Spleen (tissue), 11 donors: ENCODE data around the gene RNF138. TPM values are rescaled to one million over a fixed set of nuclear protein-coding genes. Genes with fewer than 3 reads are reported as not detected.

ENCODE experiments used
- DNase-seq: peaks from one replicate; pipeline ENCODE4 v3.0.0-alpha.2; 2020
- H3K27ac ChIP-seq, 8 donors: fragments of 200-600 bp; sonication (generic) in 7 of 8; 1 replicate in 4 of 8; 2 replicates in 4 of 8; pipeline versions ENCODE4 v1.5.0 to v1.8.0; 2016 to 2021; ENCODE audit warnings: inconsistent platforms in 4 of 8, mild to moderate bottlenecking in 4 of 8, moderate library complexity in 1 of 8
- H3K27me3 ChIP-seq, 7 donors: fragments of 200-600 bp; sonication (generic) in 6 of 7; replicated peaks in 1 of 7; 1 replicate in 4 of 7; 2 replicates in 3 of 7; pipeline versions ENCODE4 v1.5.0 to v1.8.0; 2016 to 2021; ENCODE audit warnings: inconsistent platforms in 3 of 7, mild to moderate bottlenecking in 1 of 7
- H3K36me3 ChIP-seq, 6 donors: fragments of 200-600 bp; sonication (generic) in 5 of 6; 1 replicate in 4 of 6; 2 replicates in 2 of 6; pipeline versions ENCODE4 v1.5.0 to v1.8.0; 2016 to 2021; ENCODE audit warnings: inconsistent platforms in 2 of 6
- H3K4me1 ChIP-seq, 6 donors: fragments of 200-600 bp; sonication (generic) in 5 of 6; 1 replicate in 3 of 6; 2 replicates in 3 of 6; pipeline versions ENCODE4 v1.5.0 to v1.8.0; 2016 to 2021; ENCODE audit warnings: inconsistent platforms in 3 of 6
- H3K4me3 ChIP-seq, 8 donors: fragments of 200-600 bp; sonication (generic) in 7 of 8; 1 replicate in 4 of 8; 2 replicates in 4 of 8; pipeline versions ENCODE4 v1.5.0 to v1.8.0; 2016 to 2021; ENCODE audit warnings: inconsistent platforms in 4 of 8, mild to moderate bottlenecking in 4 of 8, moderate library complexity in 2 of 8
- H3K9me3 ChIP-seq, 8 donors: fragments of 200-600 bp; sonication (generic) in 7 of 8; 1 replicate in 4 of 8; 2 replicates in 4 of 8; pipeline versions ENCODE4 v1.5.0 to v1.8.0; 2016 to 2021; ENCODE audit warnings: inconsistent platforms in 4 of 8
- POLR2A ChIP-seq, 3 donors: fragments of 450-650 bp; IDR thresholded peaks; one replicate each; pipeline ENCODE4 v1.5.1; 2017; ENCODE audit warnings: antibody characterized with exemption in 3 of 3, mild to moderate bottlenecking in 1 of 3
- POLR2AphosphoS5 ChIP-seq, 3 donors: sonication (generic); formaldehyde crosslinking; IDR thresholded peaks; one replicate each; pipeline ENCODE4 v1.5.1; 2017; ENCODE audit warnings: antibody characterized with exemption in 3 of 3
- WGBS, 5 donors: extraction: QIAGEN DNeasy Blood & Tissue Kit in 3 of 5; methylation state at CpG; one replicate each; pipeline versions ENCODE4 v1.1.5 to v1.1.7; 2013 to 2018; 5-methylcytosine and 5-hydroxymethylcytosine counted together
- intact Hi-C: fragments of 100-400 bp; cut with DNase I; formaldehyde crosslinking; loops from one replicate; pipeline ENCODE4 v1.15.0; 2023; ENCODE audit warnings: low total_unique reads
- polyA plus RNA-seq, 3 donors: library from polyadenylated mRNA; stranded (reverse); fragments of 200-250 nt; gene quantifications; one replicate each; pipeline ENCODE4 v1.2.1, GENCODE V29; 2013
- total RNA-seq, 7 donors: library from RNA; depleted of rRNA in 3 of 7; stranded (reverse); fragments of >200 nt in 3 of 7; fragmentation: NEBNext Ultra II Directional in 4 of 7; extraction: Animal tissue kit (Norgen Biotek cat#: 25700) in 4 of 7; gene quantifications; one replicate each; pipeline versions ENCODE4 v1.1.0 to v1.2.1, GENCODE V29; 2016 to 2021
- TF ChIP-seq, protein P1 (sequence below), 11 experiments: fragments of 200-600 bp in 7 of 11; fragments of 450-650 bp in 4 of 11; sonication (generic) in 4 of 11; IDR thresholded peaks in 8 of 11; conservative IDR thresholded peaks in 3 of 11; 1 replicate in 7 of 11; 2 replicates in 4 of 11; pipeline versions ENCODE4 v1.4.0 to v1.8.0; 2016 to 2021; ENCODE audit warnings: antibody characterized with exemption in 11 of 11, inconsistent platforms in 4 of 11, mild to moderate bottlenecking in 1 of 11
- donor health status: healthy with polysubstance abuse.
- donor health status: DM: no; HTN: no; CAD: no; lungs with moderate emphysema.
- donor health status: DM: no; HTN: no; CAD: no.
- donor health status: Bipolar disorder and iron deficiency.
- donor health status: healthy.
- donor health status: DM: no; HTN: no; CAD: no.
- donor health status: DM: yes; HTN: yes; CAD: no.

Gene RNF138
- total and polyA plus RNA-seq, 10 donors: 15.9 to 57.1 (median 37.2) TPM

DNA sequence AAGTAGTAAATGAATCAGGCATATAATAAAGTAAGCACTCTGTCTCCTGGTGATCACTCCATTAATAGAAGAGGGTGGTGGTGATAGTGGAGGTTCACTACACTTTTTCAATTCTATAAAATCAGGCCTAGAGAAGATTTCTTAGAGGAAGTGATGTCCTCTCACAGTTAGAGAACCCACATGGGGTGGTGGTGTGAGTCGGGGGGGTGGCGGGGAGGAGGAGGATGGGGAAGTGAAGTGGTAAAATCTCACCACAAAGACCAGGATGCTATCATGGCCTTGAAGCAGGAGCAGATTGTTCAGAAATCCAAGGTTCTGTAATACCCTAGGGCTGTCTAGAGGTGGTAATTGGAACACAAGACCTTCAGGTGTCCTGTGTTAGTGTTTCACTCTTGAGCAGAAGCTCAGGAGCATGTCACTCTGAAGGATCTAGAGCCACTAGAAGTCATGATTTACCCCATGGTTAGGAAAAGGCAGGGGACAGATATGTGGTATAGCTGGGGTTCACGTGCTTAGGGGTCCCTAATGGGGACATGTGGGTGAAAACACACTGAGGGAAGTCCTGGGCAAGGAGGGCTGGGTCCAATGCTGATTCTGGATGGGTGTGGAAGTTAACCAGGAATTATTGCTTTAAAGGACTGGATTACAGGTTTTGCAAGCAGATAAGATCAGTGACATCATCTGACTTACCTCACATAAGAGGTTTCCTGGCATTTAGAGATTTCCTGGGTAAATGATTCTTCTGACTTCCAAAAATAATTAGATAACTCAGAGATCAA, 42.1 kb upstream of the RNF138 start:
- Histone ChIP-seq H3K27ac (peak overlapping the region; percentile 42 to 82 (median 74)), H3K36me3 (peaks cover 0 to 26% (median 2%) of the 10 kb centered on the region in 6 donors), H3K9me3 (no peaks in the 10 kb centered on the region), H3K4me3 (peak overlapping the region in 1 of 8 donors; percentile 2), H3K27me3 (no peaks in the 10 kb centered on the region), H3K4me1 (peaks cover 19 to 65% (median 27%) of the 10 kb centered on the region in 6 donors)
- 26 to 41% (median 36%) methylated on average over 3 of the region's 3 CpGs for WGBS, 5 donors
- intact Hi-C loops: no loop called here
- no peak for TF ChIP-seq POLR2A (IDR thresholded peaks at IDR 0.05)
- TF ChIP-seq, protein P1, sequence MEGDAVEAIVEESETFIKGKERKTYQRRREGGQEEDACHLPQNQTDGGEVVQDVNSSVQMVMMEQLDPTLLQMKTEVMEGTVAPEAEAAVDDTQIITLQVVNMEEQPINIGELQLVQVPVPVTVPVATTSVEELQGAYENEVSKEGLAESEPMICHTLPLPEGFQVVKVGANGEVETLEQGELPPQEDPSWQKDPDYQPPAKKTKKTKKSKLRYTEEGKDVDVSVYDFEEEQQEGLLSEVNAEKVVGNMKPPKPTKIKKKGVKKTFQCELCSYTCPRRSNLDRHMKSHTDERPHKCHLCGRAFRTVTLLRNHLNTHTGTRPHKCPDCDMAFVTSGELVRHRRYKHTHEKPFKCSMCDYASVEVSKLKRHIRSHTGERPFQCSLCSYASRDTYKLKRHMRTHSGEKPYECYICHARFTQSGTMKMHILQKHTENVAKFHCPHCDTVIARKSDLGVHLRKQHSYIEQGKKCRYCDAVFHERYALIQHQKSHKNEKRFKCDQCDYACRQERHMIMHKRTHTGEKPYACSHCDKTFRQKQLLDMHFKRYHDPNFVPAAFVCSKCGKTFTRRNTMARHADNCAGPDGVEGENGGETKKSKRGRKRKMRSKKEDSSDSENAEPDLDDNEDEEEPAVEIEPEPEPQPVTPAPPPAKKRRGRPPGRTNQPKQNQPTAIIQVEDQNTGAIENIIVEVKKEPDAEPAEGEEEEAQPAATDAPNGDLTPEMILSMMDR (IDR thresholded peaks at IDR 0.05 in 8 of 11, conservative IDR thresholded peaks at IDR 0.05 in 3 of 11): no peak
- TF ChIP-seq POLR2AphosphoS5 (IDR thresholded peaks at IDR 0.05): no peak
- peak; percentile 89 for DNase-seq

DNA sequence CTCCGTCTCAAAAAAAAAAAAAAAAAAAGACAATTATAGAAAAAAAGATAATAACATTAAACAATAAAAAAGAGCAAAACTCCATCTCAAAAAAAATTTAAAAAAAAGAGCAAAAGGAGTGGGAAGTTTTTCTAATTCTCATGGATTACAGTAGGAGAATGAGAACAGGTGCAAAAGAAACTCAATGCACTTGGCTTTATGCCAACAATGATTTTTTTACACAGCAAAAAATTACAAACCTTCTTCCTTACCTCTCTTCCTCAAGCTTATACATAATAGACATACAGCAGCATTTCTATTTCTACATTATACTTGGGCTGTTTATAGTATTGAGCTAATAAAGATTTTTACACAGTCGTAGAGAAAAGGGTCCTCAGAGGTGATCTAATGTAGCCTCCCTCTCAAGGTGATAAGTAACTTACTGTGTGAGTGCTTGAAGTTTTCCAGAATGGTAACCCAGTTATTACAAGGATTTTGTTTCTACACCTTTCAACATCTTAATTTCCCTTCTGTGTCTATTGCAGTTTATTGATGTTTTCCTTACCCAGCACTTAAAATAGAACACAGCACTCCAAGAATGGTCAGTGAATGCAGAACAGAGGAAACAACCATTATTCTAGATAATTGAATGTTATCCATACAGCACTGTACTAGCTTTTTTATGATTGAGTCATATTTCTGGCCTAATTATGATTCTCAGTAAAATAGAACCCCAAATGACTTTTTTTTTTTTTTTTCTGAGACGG, 34.9 kb upstream of the RNF138 start:
- H3K9me3 ChIP-seq: no peaks in the 10 kb centered on the region
- no peak for TF ChIP-seq POLR2AphosphoS5 (IDR thresholded peaks at IDR 0.05)
- TF ChIP-seq POLR2A (IDR thresholded peaks at IDR 0.05): no peak
- TF ChIP-seq, protein P1 (IDR thresholded peaks at IDR 0.05 in 8 of 11, conservative IDR thresholded peaks at IDR 0.05 in 3 of 11): no peak
- 80 to 94% (median 89%) methylated on average over 3 of the region's 3 CpGs for WGBS, 5 donors
- H3K36me3 ChIP-seq: peaks cover 0 to 23% (median 0%) of the 10 kb centered on the region in 6 donors
- H3K4me1 ChIP-seq: peaks cover 0 to 1% (median 0%) of the 10 kb centered on the region in 6 donors
- no peaks in the 10 kb centered on the region for H3K27me3 ChIP-seq
- DNase-seq: no peak
- no peak overlapping the region for H3K27ac ChIP-seq
- intact Hi-C loops: no loop called here
- no peak overlapping the region for H3K4me3 ChIP-seq

DNA sequence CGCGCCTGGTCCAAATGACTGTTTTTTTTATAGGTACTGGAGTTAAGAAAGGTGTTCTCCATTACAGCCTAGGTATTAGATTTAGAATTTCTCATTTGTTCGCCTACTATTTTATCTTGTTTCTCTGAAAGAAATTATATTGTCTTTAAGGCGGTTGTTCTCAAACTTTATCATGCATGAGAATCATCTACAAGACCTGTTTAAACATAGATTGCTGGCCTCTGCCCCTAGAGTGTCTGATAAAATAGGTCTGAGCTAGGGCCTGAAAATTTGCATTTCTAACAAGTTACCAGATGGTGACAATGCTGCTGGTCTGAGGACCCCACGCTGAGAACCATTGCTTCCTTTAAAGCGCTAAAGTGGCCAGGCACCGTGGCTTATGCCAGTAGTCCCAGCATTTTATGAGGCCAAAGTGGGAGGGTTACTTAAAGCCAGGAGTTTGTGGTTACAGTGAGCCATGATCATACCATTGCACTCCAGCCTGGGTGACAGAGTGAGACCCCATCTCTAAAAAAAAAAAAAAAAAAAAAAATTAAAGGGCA, 34.0 kb upstream of the RNF138 start:
- DNase-seq: no peak
- Histone ChIP-seq H3K4me3 (no peak overlapping the region), H3K4me1 (no peaks in the 10 kb centered on the region), H3K27ac (no peak overlapping the region), H3K27me3 (no peaks in the 10 kb centered on the region), H3K9me3 (no peaks in the 10 kb centered on the region), H3K36me3 (peaks cover 0 to 23% (median 0%) of the 10 kb centered on the region in 6 donors)
- intact Hi-C loops: no loop called here
- WGBS, 5 donors: 79 to 89% (median 84%) methylated on average over 7 of the region's 7 CpGs
- TF ChIP-seq POLR2AphosphoS5 (IDR thresholded peaks at IDR 0.05): no peak
- TF ChIP-seq, protein P1 (IDR thresholded peaks at IDR 0.05 in 8 of 11, conservative IDR thresholded peaks at IDR 0.05 in 3 of 11): no peak
- no peak for TF ChIP-seq POLR2A (IDR thresholded peaks at IDR 0.05)
